ENCODE measurements around the gene PRDM16.

Gene PRDM16

GRCh38 chr1:3413975-3414710 lies 345.1 kb downstream of the PRDM16 start:
- TF ChIP-seq, protein P1, sequence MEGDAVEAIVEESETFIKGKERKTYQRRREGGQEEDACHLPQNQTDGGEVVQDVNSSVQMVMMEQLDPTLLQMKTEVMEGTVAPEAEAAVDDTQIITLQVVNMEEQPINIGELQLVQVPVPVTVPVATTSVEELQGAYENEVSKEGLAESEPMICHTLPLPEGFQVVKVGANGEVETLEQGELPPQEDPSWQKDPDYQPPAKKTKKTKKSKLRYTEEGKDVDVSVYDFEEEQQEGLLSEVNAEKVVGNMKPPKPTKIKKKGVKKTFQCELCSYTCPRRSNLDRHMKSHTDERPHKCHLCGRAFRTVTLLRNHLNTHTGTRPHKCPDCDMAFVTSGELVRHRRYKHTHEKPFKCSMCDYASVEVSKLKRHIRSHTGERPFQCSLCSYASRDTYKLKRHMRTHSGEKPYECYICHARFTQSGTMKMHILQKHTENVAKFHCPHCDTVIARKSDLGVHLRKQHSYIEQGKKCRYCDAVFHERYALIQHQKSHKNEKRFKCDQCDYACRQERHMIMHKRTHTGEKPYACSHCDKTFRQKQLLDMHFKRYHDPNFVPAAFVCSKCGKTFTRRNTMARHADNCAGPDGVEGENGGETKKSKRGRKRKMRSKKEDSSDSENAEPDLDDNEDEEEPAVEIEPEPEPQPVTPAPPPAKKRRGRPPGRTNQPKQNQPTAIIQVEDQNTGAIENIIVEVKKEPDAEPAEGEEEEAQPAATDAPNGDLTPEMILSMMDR (IDR thresholded peaks at IDR 0.05; ENCODE audit: low read depth, low read length): no peak
- DNase-seq (ENCODE audit: low read depth in 2 of 2): no peak
- no peak overlapping the region for H3K4me3 ChIP-seq (replicated peaks in 1 of 2; ENCODE audit: low read depth in 2 of 2, low read length in 2 of 2)

DNA sequence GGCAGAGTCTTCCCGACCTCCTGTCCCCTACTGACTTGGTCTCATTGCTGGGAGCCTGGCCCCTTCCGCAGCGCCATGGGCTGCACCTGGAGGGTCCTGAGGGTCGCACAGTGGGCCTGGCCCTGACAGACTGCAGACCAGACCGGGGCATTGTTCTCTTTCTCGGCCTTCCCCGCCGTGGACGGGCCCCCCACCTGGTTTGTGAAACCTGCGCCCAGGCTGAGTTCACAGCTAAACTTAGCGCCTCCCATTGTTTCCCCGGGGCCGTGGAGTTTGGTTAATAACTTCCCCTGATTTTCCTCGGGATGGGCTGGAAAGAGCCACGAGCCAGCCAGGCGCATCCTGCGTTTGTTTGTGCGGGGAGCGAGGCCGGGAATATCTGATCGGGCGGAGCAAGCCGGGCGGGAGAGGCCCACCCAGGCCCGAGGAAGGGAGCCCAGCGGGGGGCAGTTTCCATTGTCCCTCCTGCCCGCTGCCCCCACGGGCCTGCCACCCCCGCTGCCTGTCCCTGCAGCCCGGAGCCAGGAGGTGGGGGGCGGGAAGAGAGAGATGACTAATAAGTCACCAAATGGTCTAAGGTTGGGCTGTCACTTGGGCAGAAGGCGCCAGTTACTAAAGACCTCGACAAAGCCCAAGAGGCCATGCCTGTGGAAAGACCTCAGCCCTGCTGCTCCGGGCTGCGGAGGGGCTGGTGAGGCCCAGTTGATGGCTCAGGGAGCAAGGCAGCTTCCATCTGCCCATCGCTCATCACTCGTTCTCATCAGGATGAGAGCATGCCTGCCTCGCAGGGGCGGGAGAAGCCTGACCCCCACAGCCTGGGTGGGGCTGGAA lies 346.5 kb downstream of the PRDM16 start:
- TF ChIP-seq, protein P1 (IDR thresholded peaks at IDR 0.05; ENCODE audit: low read depth, low read length): no peak
- no peak for DNase-seq (ENCODE audit: low read depth in 2 of 2)

DNA sequence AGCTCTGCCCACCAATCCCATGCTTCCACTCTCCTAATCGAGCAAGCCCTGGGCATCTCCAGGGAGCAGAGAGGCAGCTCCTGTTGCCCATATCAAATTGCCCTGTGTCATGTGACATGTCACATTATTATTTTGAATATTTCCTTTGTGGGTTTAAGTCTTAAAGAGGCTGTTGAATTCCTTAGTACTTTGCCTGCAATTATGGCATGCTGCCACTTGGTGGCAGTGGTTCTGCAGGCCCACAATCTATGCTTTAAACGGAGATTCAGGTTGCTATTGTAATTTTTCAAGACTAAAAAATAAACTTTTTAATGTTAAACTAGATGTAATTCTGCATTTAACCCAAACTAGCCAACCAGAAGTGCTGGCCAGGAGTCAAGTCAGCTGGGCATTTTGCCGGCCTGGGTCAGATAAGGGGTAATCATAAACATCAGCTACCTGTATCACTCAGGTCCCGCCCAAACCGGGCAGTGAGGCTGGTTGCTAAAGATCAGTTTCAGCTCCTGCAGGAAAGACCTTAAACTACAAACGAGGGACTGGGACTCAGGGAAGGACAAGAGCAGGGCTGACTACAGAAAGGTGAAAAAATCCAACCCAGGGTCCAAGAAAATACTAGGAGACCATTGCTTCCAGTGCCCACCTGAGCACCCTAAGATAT lies 348.2 kb downstream of the PRDM16 start:
- TF ChIP-seq, protein P1 (IDR thresholded peaks at IDR 0.05; ENCODE audit: low read depth, low read length): peak; percentile 28
- H3K4me3 ChIP-seq (replicated peaks in 1 of 2; ENCODE audit: low read depth in 2 of 2, low read length in 2 of 2): no peak overlapping the region
- peak in 1 of 2 donors; percentile 13 for DNase-seq (ENCODE audit: low read depth in 2 of 2)

More for the DNA sequence above, 346.5 kb downstream of the PRDM16 start:
- no peak overlapping the region for H3K4me3 ChIP-seq (replicated peaks in 1 of 2; ENCODE audit: low read depth in 2 of 2, low read length in 2 of 2)

DNA sequence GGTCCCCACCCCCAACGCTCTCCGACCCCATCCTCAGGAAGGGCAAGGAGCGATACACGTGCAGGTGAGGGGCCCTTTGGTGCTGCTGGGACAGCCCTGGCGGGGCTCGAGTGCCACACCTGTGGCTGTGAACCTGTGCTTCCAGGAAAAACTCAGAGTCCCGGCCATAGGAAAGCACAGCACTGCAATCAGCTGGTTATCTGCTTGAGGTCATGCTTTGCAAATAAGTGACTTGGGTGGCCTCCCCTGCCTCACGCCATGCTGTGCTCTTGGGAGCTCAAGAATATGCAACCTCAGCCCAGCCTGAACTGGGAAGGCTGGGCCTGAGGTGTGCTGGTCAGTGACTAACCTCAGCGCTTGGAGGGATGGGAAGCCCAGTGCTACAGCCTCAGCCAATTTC lies 348.9 kb downstream of the PRDM16 start:
- DNase-seq (ENCODE audit: low read depth in 2 of 2): no peak
- H3K4me3 ChIP-seq (replicated peaks in 1 of 2; ENCODE audit: low read depth in 2 of 2, low read length in 2 of 2): no peak overlapping the region
- TF ChIP-seq, protein P1 (IDR thresholded peaks at IDR 0.05; ENCODE audit: low read depth, low read length): no peak

DNA sequence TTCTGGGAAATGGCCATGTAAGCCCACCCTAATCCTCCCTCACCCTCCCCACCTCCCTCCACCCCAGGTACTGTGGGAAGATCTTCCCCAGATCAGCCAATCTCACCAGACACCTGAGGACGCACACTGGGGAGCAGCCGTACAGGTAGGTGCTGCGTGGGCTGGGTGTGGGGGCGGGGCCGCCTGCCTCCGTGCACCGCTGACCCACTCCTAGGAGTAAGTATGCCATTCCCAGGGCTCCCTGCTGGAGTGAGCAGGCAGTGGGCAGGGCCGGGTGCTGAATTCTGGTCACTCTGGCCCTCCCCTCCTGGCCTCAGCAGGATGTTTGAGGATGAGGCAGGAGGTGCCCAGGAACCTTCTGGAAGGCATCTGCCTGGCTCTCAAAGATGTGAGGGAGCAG lies 349.6 kb downstream of the PRDM16 start:
- no peak overlapping the region for H3K4me3 ChIP-seq (replicated peaks in 1 of 2; ENCODE audit: low read depth in 2 of 2, low read length in 2 of 2)
- TF ChIP-seq, protein P1 (IDR thresholded peaks at IDR 0.05; ENCODE audit: low read depth, low read length): no peak
- no peak for DNase-seq (ENCODE audit: low read depth in 2 of 2)

DNA sequence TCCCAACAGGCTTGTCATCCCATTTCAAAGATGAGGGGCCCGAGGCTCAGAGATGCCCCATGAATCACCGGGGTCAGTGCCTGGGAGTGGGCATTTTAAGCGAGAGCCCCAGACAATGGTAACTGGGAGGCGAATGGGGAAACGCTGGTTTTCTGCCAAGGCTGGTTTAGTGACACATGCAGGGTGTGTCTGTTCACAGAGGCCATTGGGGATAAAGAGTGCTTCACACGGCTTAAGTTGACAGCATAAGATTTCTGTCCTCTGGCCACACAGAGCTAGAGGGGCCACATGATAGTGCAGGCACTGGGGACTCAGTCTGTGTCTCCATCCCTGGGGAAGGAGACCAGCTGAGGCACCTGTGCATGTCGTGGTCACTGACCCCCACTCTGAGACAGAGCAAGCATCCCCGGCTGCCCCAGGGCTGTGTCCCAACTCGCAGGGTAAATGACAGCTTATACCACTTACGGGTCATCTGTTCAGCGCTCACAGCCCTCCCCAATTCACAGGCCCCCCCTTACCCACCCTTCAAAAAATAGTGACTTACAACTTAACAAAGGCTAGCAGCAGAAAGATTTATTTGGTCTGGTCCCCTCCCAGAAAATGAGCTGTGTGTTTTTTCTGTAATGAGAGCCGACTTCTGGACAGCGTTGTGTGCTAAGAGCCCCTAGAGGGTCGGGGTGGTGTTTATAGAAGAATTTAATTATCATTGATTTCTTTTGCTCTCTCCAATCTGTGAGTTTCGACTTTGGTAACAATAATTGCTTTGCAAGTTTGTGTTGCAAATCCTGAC lies 350.6 kb downstream of the PRDM16 start:
- TF ChIP-seq, protein P1 (IDR thresholded peaks at IDR 0.05; ENCODE audit: low read depth, low read length): no peak
- peak; percentile 2 to 6 for DNase-seq (ENCODE audit: low read depth in 2 of 2)
- no peak overlapping the region for H3K4me3 ChIP-seq (replicated peaks in 1 of 2; ENCODE audit: low read depth in 2 of 2, low read length in 2 of 2)

Measured in cardiac fibroblast (primary cell).